Stimulated activated CD8-positive, alpha-beta memory T cell treated with anti-CD3 and anti-CD28 coated beads, Interleukin-15, amount 100 ng/mL, for 48 hours (primary cell): Measurements from ENCODE around the gene RARS2.
"Not testable (repeated sequence)": the region's sequence is repeated elsewhere in the genome, so short reads cannot be mapped to it uniquely, and the experiment has no call there.

Experiments
- DNase-seq, 2 donors: peaks; one replicate each; pipeline ENCODE4 v3.0.0-alpha.2; 2020; ENCODE audit warnings: low read depth in 2 of 2

The RARS2 gene

DNA sequence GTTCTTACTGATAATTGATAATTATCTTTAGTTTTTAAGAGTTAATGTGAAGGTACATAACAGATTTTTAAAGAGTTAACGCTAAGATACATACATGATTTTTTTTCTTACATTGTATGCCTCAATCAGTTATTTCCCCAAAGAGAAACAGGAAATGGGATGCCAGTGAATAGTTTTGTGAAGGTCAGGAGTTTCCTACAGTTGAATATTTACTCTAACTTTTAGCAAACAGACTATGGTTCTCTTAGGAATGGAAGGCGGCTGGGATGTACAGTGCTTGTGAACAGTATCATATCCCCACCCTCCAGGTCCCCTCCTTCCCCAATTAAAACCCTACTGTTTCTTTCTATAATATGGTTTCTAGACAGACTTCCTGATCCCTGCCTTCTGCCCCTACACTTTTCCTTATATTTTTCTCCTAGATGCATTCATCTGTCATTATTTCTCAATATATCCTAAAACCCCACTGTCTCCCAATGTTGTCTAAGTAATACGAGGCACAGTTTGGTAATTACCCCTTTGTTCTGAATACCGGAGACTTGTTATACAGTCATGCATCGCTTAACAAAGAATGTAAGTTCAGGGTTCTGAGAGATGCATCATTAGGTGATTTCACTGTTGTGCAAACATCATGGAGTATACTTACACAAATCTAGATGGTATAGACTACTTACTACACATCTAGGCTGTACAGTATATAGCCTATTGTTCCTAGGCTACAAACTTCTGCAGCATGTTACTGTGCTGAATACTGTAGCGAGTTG is 87.8 kb downstream of the RARS2 start:
- DNase-seq, result no peak

DNA sequence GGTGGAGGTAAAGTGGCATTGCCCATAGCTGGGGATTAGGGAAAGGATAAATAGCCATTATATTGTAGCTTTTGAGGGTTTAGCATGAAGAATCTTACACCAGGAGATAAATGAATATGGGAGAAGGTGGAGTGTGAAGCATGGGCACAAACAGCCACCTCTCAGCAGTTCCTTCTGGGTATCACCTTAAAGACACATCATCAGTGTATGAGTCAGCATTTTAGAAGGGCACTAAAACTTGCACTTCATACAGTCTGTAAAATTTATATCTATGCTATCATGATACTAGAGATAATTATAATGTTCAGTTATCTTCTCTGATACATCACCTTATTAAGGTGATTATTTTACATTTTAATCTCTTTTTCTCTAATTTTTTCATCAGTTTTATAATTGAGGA is 91.7 kb downstream of the RARS2 start:
- DNase-seq, result no peak

DNA sequence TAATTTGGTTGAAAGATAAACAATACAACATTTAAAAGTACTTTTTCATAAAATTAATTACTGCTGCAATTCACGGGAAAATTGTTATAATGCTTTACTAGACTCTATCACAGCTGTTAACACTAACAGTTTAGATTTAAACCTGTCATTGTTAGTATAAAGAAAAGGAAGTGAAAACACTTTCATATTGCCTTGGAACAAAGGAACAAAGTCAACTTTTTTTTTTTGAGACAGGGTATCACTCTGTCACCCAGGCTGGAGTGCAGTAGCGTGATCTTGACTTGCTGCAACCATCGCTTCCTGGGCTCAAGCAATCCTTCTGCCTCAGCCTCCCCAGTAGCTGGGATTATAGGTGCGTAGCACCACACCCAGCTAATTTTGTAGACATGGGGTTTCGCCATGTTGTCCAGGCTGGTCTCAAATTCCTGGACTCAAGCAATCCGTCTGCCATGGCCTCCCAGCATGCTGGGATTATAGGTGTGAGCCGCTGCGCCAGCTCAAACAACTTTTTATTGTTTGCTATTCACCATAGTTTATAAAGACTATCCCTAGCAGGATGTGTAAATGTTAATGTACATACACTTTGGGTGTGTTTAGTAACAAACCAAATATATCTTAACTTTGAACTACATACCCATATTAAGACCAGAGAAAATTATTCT is 94.9 kb downstream of the RARS2 start:
- no peak for DNase-seq

DNA sequence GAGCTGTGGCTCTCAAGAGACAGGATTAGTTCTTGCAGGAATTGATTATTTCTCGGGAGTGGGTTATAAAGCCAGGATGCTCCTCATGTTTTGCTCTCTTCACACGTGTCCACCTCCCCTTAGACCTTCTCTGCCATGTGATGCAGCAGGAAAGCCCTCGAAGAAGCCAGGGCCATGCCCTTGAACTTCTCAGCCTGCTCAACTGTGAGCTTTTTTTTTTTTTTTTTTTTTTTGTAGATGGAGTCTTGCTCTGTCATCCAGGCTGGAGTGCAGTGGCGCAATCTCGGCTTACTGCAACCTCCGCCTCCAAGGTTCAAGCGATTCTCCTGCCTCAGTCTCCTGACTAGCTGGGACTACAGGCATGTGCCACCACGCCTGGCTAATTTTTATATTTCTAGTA is 100.5 kb downstream of the RARS2 start:
- DNase-seq, result not testable (repeated sequence)

GRCh38 chr6:87487555-87487954 is 102.2 kb downstream of the RARS2 start:
- no peak for DNase-seq

- DNase-seq, result no peak
These were observed 105.3 kb downstream of the RARS2 start for GRCh38 chr6:87484491-87484890.

DNA sequence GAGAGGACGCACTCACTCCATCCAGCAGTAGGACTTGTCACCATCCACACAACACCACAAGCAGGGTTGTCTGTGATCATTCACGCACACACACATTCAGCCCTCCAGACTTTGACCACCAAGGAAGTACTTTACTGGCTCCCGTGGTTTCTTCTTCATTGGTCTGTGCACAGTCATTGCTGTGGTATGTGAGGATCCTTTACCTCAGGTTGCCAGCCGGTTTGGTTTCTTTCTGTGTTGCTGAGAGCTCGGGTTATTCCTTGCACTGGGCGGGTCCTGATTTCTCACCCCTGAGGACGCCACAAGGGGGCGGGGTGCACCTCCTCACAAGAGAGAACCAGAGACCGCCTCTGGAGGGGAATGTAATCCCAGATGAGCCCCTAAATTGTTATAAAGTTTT is 105.9 kb downstream of the RARS2 start:
- no peak for DNase-seq

DNA sequence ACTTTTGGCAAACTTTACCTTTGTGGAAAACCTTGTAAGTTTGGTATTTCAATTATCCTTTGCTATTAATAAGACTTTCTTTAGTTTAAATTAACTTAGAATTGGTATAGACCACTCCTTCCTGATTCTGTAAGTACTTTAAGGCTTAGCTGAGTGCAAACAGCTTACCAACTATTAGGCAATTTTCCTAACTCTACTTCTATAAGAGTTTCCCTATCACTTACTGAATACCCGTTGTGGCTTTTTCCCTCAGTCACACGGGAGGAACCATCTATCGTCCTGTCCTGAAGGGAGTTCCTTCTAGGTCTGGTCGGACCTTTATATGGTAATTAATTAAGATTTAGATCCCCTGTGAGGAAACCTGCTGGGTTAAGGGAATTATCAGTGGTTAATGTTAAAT is 107.4 kb downstream of the RARS2 start:
- DNase-seq, result no peak

- no peak for DNase-seq
These were observed 107.9 kb downstream of the RARS2 start for GRCh38 chr6:87481931-87482330.

GRCh38 chr6:87473419-87473903 is 116.3 kb downstream of the RARS2 start:
- peak in 1 of 2 donors; percentile 36 for DNase-seq

DNA sequence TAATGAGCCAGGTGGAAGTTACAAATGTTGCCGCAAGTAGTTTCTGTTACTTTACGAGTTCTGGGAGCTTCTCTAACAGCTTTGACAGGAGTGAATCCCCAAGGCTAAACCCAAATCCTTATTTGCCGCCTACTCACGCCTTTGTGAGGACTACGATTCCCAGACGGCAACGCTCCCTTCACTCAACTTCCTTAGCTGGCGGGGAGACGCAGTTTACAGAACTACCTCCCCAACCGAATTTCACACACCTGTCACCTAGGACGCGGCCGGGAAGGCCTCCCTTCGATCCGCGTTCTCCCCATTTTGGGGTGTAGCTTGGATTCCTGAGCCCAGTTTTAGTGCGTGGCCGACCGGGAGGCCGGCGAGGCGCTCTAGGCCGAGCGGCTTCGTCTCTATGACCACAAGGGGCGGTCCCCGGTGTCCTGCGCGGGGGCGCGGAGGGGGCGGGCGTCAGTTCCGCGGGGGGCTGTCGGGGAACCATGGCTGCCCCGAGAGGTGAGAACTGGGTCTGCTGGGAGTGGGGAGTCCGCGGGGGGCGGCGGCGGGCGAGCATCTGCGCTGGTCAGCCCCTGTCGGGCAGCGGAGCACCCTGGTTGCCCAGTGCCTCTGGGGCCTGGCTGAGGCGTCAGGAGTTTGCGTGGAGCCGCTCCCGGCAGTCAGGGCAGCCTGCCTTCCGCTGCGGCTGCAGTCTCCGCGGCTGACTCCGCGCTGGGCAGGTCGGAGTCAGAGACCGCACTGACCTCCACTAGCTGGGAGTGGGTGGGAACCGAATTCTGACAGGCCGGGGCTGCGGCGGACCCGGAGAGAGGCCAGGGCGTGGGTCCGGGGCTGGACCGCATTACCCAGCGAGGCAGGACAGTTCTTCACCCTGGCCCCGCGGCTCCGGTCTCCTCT is 117.0 kb downstream of the RARS2 start, which contains the start of gene SLC35A1:
SLC35A1 (plus strand) TSS at position 450 of the 894 bp plus-strand sequence; CDS start at position 480, 30 bp downstream.
- peak; percentile 78 to 81 for DNase-seq

GRCh38 chr6:87465051-87465450 is 124.7 kb downstream of the RARS2 start:
- DNase-seq, result no peak
